ENCODE measurements around the gene TMEM220. TPM values are rescaled to one million over a fixed set of nuclear protein-coding genes. Genes with fewer than 3 reads are reported as not detected.

Gene TMEM220
- total and polyA plus RNA-seq, 2 experiments from 2014 or later, result 3.1 to 7.8 TPM

- H3K36me3 ChIP-seq (ENCODE audit: insufficient read depth), result no peaks in the 10 kb centered on the region
Measured at GRCh38 chr17:10668775-10669174, 61.0 kb downstream of the TMEM220 start.

GRCh38 chr17:10666906-10667305 lies 62.9 kb downstream of the TMEM220 start:
- H3K9me3 Mint-ChIP-seq, result no peaks in the 10 kb centered on the region
- H3K27ac ChIP-seq (ENCODE audit: low read depth), result no peak overlapping the region
- DNase-seq (ENCODE audit: low spot score) (no peak), ATAC-seq (no peak)
- no peak overlapping the region for H2AFZ ChIP-seq
- H3K27ac Mint-ChIP-seq, result no peak overlapping the region
- no peaks in the 10 kb centered on the region for H3F3A ChIP-seq (replicated peaks; ENCODE audit: low read depth)
- H4K20me1 ChIP-seq (replicated peaks; ENCODE audit: insufficient read depth), result no peaks in the 10 kb centered on the region
- H3K36me3 ChIP-seq (ENCODE audit: insufficient read depth), result no peaks in the 10 kb centered on the region
- H3K36me3 Mint-ChIP-seq (ENCODE audit: low read depth), result no peaks in the 10 kb centered on the region
- H3K4me3 Mint-ChIP-seq, result no peak overlapping the region
- H3K4me1 Mint-ChIP-seq, result no peaks in the 10 kb centered on the region
- no peaks in the 10 kb centered on the region for H3K4me1 ChIP-seq (ENCODE audit: insufficient read depth)
- no peaks in the 10 kb centered on the region for H3K79me2 ChIP-seq (replicated peaks; ENCODE audit: insufficient read depth)
- no peaks in the 10 kb centered on the region for H3K27me3 Mint-ChIP-seq (ENCODE audit: insufficient read depth, low read depth, poor library complexity)
- no peaks in the 10 kb centered on the region for H3K27me3 ChIP-seq (ENCODE audit: insufficient read depth)
- H3K4me2 ChIP-seq, result no peak overlapping the region
- H3K4me3 ChIP-seq, result no peak overlapping the region
- H3K9me2 ChIP-seq (ENCODE audit: insufficient read depth), result no peaks in the 10 kb centered on the region
- no peak for TF ChIP-seq JUNB (IDR thresholded peaks at IDR 0.05; ENCODE audit: unreplicated experiment)
- no peak for TF ChIP-seq ETS1 (IDR thresholded peaks at IDR 0.05)
- TF ChIP-seq EZH2phosphoT487 (IDR thresholded peaks at IDR 0.05; ENCODE audit: unreplicated experiment), result no peak
- TF ChIP-seq, protein P1, sequence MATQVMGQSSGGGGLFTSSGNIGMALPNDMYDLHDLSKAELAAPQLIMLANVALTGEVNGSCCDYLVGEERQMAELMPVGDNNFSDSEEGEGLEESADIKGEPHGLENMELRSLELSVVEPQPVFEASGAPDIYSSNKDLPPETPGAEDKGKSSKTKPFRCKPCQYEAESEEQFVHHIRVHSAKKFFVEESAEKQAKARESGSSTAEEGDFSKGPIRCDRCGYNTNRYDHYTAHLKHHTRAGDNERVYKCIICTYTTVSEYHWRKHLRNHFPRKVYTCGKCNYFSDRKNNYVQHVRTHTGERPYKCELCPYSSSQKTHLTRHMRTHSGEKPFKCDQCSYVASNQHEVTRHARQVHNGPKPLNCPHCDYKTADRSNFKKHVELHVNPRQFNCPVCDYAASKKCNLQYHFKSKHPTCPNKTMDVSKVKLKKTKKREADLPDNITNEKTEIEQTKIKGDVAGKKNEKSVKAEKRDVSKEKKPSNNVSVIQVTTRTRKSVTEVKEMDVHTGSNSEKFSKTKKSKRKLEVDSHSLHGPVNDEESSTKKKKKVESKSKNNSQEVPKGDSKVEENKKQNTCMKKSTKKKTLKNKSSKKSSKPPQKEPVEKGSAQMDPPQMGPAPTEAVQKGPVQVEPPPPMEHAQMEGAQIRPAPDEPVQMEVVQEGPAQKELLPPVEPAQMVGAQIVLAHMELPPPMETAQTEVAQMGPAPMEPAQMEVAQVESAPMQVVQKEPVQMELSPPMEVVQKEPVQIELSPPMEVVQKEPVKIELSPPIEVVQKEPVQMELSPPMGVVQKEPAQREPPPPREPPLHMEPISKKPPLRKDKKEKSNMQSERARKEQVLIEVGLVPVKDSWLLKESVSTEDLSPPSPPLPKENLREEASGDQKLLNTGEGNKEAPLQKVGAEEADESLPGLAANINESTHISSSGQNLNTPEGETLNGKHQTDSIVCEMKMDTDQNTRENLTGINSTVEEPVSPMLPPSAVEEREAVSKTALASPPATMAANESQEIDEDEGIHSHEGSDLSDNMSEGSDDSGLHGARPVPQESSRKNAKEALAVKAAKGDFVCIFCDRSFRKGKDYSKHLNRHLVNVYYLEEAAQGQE (IDR thresholded peaks at IDR 0.05; ENCODE audit: unreplicated experiment), result no peak
- no peak for TF ChIP-seq NANOG (IDR thresholded peaks at IDR 0.05; ENCODE audit: borderline replicate concordance)

More at GRCh38 chr17:10668775-10669174, 61.0 kb downstream of the TMEM220 start:
- Histone ChIP-seq H3K4me3 (no peak overlapping the region), H2AFZ (no peak overlapping the region), H4K20me1 (replicated peaks; ENCODE audit: insufficient read depth) (no peaks in the 10 kb centered on the region), H3K27ac (ENCODE audit: low read depth) (no peak overlapping the region), H3K9me2 (ENCODE audit: insufficient read depth) (no peaks in the 10 kb centered on the region), H3F3A (replicated peaks; ENCODE audit: low read depth) (no peaks in the 10 kb centered on the region), H3K4me2 (no peak overlapping the region), H3K4me1 (ENCODE audit: insufficient read depth) (no peaks in the 10 kb centered on the region), H3K79me2 (replicated peaks; ENCODE audit: insufficient read depth) (no peaks in the 10 kb centered on the region), H3K27me3 (ENCODE audit: insufficient read depth) (no peaks in the 10 kb centered on the region)
- H3K4me3 Mint-ChIP-seq, result no peak overlapping the region
- H3K27me3 Mint-ChIP-seq (ENCODE audit: insufficient read depth, low read depth, poor library complexity), result no peaks in the 10 kb centered on the region
- H3K9me3 Mint-ChIP-seq, result no peaks in the 10 kb centered on the region
- H3K27ac Mint-ChIP-seq, result no peak overlapping the region
- H3K4me1 Mint-ChIP-seq, result no peaks in the 10 kb centered on the region
- DNase-seq (ENCODE audit: low spot score), result no peak
- peaks cover 3% of the 10 kb centered on the region; the same call in 2 of the 3 replicates for H3K36me3 Mint-ChIP-seq (ENCODE audit: low read depth)
- no peak for ATAC-seq
- TF ChIP-seq POLR2AphosphoS5 (IDR thresholded peaks at IDR 0.05; ENCODE audit: low read depth) (no peak), EZH2 (IDR thresholded peaks at IDR 0.05; ENCODE audit: low read depth, unreplicated experiment) (no peak), CTCF (conservative IDR thresholded peaks at IDR 0.05; ENCODE audit: low read depth in 2 of 2) (no peak)

Data from GM23338 (cell line).